Astrocyte of the hippocampus (primary cell): ENCODE data around the gene NBEAL1.
"Not testable (repeated sequence)": the region's sequence is repeated elsewhere in the genome, so short reads cannot be mapped to it uniquely, and the experiment has no call there.

Experiments used
- DNase-seq: peaks from one replicate; pipeline ENCODE4 v3.0.0; 2011; ENCODE audit warnings: low read depth, low spot score

Gene NBEAL1

DNA sequence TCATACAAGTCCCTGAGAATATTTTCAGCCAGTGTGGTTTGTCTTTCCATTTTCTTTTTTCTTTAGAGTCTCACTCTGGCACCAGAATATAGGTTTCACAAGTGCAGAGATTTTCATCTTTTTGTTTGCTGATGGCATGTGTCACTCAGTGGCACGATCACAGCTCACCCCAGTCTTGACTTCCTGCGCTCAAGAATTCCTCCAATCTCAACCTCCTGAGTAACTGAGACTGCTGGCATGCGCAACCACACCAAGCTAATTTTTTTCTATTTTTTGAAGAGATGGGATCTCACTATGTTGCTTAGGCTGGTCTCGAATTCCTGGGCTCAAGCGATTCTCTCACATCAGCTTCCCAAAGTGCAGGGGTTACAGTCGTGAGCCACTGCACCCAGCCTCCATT is 23.9 kb downstream of the NBEAL1 start:
- no peak for DNase-seq

DNA sequence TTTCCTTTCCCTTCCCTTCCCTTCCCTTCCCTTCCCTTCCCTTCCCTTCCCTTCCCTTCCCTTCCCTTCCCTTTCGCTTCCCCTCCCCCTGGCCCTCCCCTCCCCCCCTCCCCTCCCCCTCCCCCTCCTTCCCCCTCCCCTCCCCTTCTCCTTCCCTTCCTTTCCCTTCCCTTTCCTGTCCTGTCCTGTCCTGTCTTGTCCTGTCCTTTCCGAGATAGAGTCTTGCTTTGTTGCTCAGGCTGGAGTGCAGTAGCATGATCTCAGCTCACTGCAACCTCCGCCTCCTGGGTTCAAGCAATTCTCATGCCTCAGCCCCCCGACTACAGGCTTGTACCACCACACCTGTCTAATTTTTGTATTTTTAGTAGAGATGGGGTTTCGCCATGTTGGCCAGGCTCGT is 24.5 kb downstream of the NBEAL1 start:
- not testable (repeated sequence) for DNase-seq

DNA sequence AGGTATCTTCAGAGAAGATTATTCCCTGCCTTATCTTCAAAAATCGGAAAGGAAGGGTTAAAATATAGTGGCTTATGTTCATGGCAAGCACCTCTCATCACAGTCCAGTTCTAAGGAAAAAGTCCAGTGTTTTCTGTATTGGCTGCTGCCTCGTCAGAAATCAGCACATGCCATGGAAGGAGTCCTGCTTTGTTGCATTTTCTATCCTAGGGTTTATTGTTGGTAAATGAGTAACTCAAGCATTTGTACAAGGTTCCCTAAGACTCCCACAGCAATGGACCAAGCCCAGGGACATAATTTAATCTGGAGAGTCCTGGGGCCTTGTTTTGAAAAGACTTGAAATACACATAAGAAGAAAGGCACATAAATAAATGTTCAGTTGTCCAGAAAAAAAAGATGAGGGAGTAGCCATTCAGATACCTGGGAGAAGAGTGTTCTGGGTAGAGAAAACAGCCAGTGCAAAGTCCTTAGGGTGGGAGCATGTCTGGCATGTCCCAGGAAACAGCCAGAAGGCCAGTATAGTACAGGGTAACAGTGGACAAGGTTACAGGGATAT is 26.4 kb downstream of the NBEAL1 start:
- DNase-seq: no peak

DNA sequence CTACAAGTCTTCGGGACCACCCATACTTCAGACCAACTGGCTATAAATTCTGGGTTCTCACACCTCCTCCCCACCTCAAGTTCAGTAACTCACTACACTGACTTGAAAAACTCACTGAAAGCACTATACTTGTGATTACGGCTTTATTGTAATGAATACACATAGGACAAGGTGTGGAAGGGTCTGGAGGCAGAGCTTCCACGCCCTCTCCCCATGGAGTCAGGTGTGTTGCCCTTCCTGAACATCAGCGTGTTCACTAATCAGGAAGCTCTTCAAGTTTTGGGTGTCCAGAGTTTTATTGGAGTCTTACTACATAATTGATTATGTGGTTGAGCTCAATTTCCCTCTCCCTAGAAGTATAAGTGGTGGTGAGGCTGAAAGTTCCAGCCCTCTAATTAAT is 27.5 kb downstream of the NBEAL1 start:
- DNase-seq: no peak

DNA sequence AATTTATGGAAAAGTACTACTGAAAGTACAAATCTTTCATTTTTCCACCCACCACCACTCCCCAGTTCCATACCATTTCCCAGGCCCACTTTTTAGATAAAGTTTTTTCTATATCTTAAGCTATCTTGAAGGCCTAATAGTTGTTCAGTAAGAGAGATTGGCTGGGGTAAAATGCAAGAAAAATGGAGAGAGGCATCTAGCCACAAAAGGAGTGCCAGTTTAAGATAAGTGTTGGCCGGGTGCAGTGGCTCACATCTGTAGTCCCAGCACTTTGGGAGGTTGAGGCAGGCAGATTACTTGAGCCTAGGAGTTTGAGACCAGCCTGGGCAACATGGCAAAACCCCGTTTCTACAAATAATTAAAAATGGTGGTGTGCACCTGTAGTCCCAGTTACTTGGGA is 28.6 kb downstream of the NBEAL1 start:
- no peak for DNase-seq

DNA sequence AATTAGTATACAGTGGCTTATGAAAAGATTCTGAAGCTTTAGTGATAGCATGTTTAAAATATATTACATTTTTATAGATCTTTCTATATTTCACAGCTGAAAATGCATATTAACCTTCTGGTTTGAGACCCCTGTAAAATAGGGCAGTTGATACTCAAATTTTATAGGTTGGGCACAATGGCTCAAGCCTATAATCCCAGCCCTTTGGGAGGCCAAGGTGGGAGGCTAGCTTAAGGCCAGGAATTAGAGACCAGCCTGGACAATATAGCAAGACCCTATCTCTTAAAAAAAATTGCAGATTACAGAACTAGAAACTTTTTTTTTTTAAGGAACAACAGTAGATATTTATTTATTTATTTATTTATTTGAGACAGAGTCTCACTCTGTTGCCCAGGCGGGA is 31.2 kb downstream of the NBEAL1 start:
- no peak for DNase-seq

DNA sequence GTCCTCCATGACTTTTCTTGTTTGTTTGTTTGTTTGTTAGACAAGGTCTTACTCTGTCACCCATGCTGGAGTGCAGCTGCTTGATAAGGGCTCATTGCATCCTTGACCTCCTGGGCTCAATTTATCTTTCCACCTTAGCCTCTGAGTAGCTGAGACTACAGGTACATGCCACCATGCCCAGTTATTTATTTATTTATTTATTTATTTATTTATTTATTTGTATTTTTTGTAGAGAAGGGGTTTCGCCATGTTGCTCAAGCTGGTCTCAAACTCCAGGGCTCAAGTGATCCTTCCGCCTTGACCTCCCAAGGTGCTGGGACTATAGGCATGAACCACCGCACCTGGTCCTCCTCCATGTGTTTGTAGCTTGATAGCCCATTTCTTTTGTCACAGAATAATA is 37.9 kb downstream of the NBEAL1 start:
- no peak for DNase-seq

DNA sequence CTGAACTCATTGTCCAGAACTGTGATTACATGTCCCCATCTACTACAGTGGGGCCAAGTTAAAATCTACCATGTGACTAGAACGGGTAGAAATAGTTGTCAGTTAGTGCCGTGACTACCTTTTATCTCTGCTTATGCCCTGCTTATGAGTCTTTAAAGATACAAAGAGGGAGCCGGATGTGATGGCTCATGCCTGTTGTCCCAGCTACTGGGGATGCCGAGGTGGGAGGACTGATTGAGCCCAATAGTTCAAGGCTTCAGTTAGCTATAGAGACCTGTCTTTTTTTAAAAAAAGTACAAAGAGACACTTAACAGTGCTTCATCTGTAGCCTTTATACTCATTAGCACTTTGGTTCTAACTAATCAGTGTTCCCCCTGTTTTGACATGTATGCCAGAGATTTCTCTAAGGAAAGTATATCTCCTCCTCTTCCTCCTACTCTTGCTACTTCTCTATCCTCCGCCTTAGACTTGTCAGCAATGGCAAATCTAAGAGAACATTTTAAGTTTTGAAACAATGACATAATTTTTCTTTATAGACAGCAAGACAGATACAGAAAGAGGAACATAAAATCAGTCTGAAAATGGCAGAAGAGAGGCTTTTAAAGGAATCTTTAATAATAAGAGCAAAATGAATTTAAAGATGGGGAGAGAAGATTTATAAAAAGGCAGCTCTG is 45.0 kb downstream of the NBEAL1 start:
- no peak for DNase-seq

DNA sequence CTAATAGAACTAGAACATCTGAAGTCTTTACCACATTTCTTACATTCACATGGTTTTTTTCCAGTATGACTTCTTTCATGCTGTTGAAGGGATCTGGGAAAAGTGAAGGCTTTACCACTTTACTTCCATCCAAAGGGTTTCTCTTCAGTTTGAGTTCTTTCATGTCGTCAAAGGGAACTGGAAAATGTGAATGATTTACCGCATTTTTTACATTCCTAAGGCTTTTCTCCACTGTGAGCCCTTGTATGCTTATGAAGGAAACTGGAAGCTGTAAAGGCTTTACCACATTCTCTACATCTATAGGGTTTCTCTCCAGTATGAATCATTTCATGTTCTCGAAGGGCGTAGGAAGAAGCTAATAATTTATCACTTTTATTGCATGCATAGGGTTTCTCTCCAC is 46.7 kb downstream of the NBEAL1 start:
- peak; percentile 83 for DNase-seq

DNA sequence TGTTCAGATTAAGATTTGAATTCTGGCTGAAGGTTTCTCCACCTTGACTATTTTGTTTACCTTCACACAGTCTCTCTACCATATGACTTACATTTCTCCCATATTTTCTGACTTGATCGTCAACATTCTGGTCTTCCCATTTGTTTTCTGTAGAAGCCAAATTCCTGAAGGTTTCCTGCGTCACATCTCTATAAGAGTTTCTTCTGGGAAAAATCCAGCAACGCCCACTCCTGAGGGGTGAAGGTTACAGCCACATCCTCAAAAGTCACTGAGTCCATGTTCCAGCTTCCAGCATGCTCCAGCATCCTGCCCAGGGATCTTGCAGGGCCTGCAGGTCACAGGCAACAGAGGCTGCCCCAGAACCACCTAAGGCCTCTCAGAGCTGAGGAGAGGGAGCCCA is 47.5 kb downstream of the NBEAL1 start:
- DNase-seq: no peak

DNA sequence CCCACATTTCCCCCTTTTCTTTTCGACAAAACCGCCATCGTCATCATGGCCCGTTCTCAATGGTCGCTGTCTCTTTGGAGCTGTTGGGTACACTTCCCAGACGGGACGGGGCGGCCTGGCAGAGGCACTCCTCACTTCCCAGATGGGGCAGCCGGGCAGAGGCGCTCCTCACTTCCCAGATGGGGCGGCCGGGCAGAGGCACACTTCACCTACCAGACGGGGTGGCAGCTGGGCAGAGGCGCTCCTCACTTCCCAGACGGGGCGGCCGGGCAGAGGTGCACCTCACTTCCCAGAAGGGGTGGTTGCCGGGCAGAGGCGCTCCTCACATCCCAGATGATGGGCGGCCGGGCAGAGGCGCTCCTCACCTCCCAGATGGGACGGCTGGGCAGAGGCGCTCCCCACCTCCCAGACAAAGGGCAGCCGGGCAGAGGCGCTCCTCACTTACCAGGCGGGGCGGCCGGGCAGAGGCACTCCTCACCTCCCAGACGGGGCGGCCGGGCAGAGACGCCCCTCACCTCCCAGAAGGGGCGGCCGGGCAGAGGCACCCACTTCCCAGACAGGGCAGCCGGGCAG is 51.9 kb downstream of the NBEAL1 start:
- not testable (repeated sequence) for DNase-seq

DNA sequence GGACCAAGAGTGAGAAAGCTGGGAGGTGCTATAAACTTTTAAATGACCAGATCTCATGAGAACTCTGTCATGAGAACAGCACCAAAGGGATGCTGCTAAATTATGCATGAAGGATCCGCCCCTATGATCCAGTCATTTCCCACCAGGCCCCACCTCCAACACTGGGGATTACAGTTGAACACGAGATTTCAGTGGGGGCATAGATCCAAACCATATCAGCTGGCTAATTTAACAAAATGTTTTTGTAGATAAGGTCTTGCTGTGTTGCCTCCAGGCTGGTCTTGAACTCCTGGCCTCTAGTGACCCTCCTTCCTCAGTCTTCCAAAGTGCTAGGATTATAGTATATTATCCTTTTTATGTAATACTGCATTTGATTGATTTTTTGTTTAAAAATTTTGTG is 56.0 kb downstream of the NBEAL1 start:
- DNase-seq: no peak

DNA sequence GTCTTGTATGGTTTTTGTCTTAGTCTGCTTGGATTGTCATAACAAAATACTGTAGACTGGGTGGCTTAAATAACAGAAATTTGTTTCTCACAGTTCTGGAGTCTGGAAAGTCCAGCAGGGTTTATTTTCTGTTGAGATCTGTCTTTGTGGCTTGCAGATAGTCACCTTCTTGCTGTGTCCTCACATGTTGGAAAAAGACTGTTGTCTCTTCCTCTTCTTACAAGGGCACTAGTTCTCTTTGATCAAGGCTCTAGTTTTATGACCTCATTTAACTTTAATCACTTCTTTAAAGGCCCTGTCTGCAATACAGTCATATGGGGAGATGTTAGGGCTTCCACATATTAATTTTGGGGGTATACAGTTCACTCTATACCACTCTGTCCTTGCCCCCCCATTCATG is 56.5 kb downstream of the NBEAL1 start:
- DNase-seq: no peak

DNA sequence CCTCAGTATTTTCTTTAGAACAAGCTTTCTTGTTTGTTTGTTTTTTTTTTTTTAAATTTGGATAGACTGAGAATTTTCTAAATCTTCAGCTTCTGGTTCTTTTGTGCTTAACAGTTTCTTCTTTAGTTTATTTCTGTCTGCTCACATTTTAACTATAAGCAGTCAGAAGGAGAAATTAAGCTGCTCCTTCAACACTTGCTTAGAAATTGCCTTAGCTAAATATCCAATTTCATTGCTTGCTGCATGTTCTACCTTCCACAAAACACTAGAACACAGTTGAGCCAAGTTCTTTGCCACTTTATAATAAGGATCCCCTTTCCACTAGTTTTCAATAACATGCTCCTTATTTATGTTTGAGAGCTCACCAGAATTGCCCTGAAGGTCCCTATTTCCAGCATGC is 57.7 kb downstream of the NBEAL1 start:
- DNase-seq: no peak

DNA sequence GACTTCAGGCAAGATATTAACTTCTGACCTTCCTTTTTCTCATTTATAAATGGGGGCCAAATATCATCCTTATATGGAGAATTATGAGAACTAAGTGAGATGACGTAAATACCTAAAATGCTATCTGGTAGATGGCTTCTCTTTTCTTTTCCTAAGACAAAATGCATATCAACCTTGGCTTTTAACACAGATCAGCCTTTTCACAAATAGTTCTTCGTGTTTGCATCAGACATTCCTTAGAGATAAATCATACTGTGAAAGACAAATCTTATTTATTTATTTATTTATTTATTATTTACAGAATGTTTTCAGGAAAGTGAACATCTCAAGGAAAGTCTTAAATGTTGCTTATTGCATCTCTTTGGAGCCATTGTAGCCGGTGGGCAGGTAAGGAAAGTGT is 62.8 kb downstream of the NBEAL1 start:
- peak; percentile 19 for DNase-seq

DNA sequence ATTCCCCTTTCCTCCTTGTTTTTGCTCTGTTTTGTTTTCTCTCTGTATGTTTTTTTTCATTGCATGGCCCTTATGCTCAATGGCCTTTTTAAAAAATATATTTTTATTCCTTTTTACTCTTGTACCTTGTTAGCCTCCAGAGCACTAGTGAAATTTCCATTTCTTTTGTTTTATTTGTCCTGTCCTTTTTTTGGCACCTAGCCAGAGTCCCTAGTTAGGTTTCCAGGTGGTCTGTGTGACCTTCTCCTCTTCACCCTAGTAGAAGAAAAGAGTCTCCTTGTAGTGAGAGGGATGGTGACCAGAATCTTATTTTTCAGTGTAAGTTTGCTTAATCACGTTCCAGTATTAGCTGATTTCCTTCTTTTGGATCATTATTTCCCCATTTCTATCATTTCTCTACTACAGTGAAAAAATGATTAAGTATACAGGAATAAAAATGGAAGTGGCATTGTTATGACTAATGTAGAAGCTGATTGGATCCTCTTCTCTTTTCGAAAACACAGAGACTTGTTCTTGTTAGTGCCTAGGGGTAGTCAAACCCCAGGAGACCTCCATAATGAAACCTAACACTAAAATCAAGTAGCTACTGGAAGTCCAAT is 65.9 kb downstream of the NBEAL1 start:
- DNase-seq: no peak

DNA sequence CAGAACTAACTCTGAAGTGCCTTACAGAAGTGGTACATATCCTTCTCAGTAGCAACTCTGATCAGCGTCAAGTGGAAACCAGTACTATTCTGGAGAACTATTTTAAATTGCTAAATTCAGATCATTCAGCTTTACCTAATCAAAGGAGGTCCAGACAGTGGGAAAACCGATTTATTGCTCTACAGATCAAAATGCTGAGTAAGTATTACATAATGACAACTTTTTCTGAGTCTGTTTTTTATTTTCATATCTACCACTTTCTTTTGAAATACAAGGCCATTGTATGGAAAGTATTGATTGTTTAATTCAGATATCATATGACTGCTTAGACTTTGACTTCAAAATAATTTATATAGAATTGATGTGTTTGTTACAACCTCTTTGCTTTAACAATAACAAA is 68.7 kb downstream of the NBEAL1 start:
- no peak for DNase-seq

DNA sequence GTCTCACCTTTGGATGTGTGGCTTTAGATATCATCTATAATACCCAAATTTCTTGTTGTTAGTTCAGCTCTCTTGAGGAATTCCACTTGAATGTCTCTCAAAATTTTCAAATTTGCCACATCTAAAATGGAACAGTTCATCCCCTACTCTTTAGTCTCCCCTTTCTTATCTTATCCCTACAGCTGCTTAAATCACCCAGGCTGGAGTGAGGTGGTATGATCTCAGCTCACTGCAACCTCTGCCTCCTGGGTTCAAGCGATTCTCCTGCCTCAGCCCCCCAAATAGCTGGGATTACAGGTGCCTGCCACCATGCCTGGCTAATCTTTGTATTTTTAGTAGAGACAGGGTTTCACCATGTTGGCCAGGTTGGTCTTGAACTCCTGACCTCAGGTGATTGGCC is 71.7 kb downstream of the NBEAL1 start:
- DNase-seq: not testable (repeated sequence)

DNA sequence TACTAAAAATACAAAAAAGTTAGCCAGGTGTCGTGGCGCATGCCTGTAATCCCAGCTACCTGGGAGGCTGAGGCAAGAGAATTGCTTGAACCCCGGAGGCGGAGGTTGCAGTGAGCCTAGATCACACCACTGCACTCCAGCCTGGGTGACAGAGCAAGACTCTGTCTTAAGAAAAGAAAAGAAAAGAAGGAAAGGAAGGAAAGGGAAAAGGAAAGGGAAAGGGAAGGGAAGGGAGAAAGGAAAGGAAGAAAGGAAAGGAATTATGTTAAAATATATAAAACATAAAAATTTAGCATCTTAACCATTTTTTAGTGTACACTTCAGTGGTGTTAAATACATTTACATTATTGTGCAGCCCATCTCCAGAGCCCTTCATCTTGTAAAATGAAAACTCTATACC is 76.0 kb downstream of the NBEAL1 start:
- not testable (repeated sequence) for DNase-seq

DNA sequence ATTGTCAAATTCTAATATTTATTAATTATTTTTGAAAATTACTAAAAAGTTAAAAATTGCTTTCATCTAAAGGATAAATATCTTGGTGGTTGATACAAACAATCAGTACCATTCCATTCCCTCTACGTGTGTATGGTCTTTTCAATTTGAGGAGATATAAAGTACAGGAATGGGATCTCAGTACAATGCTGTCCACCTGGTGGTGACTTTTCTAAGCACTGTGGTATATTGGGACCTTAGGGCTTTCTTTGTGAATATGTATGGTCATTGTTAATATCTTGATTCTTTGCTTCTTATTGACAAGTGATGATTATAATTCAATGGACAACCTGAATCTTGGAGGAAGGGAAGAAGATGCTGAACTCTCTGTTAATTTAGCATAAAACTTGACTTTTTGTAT is 83.1 kb downstream of the NBEAL1 start:
- no peak for DNase-seq

DNA sequence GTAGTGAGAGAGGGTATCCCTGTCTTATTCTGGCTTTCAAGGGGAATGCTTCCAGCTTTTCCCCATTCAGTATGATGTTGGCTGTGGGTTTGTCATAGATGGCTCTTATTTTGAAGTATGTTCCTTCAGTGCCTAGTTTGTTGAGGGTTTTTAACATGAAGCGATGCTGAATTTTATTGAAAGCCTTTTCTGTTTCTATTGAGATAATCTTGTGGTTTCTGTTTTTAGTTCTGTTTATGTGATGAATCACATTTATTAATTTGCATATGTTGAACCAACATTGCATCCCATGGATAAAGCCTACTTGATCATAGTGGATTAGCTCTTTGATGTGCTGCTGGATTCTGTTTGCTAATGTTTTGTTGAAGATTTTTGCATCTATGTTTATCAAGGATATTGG is 87.7 kb downstream of the NBEAL1 start:
- not testable (repeated sequence) for DNase-seq

DNA sequence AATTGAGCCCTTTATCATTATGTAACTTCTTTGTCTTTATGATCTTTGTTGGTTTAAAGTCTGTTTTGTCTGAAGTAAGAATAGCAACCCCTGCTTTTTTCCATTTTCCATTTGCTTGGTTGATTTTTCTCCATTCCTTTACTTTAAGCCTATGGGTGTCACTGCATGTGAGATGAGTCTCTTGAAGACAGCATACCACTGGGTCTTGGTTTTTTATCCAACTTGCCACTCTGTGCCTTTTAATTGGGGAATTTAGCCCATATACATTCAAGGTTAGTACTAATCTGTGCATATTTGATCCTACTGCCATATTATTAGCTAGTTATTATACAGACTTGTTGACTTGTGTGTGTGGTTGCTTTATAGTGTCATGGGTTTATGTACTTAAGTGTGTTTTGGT is 89.6 kb downstream of the NBEAL1 start:
- DNase-seq: no peak

DNA sequence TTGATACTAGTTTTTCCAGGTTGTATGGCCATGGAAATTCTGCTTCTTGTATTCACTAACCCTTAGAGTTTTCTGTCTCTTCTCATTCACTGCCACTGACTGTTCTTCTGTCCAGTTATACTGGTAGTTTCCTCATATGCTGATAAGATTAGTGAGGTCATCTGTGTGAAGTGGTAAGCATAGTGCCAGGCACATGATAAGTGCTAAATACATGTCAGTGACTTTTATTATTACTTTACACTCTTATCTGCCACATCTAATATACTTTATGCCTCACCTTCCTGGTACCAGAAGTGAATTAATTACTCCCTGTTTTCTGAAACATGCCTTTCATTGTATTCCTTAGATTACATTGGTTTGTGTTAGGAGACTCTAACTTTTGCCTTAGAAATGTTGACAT is 91.3 kb downstream of the NBEAL1 start:
- DNase-seq: no peak
